WI38 (cell line): ENCODE measurements around the gene XPO1.

Experiments
- H3K4me3 ChIP-seq: 2 replicates; pipeline ENCODE4 v1.5.1; 2011; ENCODE audit warnings: low read depth, mild to moderate bottlenecking, control low read depth, low read length
- TF ChIP-seq, protein P1 (sequence below): IDR thresholded peaks from 2 replicates; pipeline ENCODE4 v1.5.1; 2012; ENCODE audit warnings: low read depth, mild to moderate bottlenecking, control low read depth, low read length

XPO1 gene

DNA sequence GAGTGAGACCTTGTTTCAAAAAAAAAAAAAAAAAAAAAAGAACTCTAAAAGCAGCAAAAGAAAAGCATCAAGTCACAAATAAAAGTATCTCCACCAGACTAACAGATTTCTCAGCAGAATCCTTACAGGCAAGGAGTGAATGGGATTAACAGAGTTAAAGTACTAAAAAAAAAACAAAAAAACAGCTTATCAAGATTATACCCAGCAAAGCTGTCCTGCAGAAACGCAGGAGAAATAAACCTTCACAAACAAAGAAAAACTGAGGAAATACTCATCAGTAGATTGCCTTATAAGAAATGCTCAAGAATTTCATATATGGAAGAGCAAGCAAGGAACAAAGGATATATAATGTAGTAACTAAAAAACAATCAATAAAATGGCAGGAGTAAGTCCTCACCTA lies 102.9 kb downstream of the XPO1 start:
- TF ChIP-seq, protein P1, sequence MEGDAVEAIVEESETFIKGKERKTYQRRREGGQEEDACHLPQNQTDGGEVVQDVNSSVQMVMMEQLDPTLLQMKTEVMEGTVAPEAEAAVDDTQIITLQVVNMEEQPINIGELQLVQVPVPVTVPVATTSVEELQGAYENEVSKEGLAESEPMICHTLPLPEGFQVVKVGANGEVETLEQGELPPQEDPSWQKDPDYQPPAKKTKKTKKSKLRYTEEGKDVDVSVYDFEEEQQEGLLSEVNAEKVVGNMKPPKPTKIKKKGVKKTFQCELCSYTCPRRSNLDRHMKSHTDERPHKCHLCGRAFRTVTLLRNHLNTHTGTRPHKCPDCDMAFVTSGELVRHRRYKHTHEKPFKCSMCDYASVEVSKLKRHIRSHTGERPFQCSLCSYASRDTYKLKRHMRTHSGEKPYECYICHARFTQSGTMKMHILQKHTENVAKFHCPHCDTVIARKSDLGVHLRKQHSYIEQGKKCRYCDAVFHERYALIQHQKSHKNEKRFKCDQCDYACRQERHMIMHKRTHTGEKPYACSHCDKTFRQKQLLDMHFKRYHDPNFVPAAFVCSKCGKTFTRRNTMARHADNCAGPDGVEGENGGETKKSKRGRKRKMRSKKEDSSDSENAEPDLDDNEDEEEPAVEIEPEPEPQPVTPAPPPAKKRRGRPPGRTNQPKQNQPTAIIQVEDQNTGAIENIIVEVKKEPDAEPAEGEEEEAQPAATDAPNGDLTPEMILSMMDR, result no peak
- no peak overlapping the region for H3K4me3 ChIP-seq

DNA sequence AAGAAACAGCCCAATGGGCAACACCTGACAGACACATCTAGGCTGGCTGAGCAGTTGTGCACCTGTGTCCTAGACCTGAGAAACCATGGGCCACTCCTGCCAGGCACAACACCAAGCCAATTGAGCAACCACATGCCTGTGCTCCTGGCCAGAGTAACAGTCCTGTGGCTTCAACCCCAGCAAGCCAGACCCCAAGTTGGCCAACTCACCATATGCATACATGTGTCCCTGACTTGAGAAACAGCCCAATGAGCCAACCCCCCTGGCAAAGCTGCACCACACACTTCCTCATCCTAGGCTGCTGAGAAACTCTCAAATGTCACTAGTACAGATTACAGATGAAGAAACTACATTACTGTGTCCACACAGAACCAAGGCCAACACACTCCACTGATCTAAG lies 103.8 kb downstream of the XPO1 start:
- H3K4me3 ChIP-seq, result no peak overlapping the region
- TF ChIP-seq, protein P1, result no peak

GRCh38 chr2:61433606-61434005 lies 104.5 kb downstream of the XPO1 start:
- TF ChIP-seq, protein P1, result no peak
- no peak overlapping the region for H3K4me3 ChIP-seq

GRCh38 chr2:61432990-61433389 lies 105.2 kb downstream of the XPO1 start:
- no peak overlapping the region for H3K4me3 ChIP-seq
- TF ChIP-seq, protein P1, result no peak

DNA sequence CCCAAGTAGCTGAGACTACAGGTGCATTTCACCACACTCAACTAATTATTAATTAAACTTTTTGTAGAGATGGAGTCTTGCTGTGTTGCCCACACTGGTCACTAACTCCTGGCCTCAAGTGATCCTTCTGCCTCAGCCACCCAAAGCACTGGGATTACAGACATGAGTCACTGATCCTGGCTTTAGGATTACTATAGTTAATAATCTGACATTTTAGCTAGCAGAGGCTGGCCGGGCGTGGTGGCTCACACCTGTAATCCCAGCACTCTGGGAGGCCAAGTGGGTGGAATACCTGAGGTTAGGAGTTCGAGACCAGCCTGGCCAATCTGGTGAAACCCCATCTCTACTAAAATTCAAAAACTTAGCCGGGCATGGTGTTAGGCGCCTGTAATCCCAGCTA lies 106.8 kb downstream of the XPO1 start:
- no peak overlapping the region for H3K4me3 ChIP-seq
- TF ChIP-seq, protein P1, result no peak
